ENCODE data around the gene GAK.

GRCh38 chr4:837772-838171 lies 94.3 kb downstream of the GAK start:
- TF ChIP-seq ZNF274 (CRISPR knock-in tag; IDR thresholded peaks at IDR 0.05), result no peak
- no peak for TF ChIP-seq ZBTB4 (CRISPR knock-in tag; IDR thresholded peaks at IDR 0.05; ENCODE audit: borderline replicate concordance)
- TF ChIP-seq CEBPB (IDR thresholded peaks at IDR 0.05; ENCODE audit: borderline replicate concordance, low read depth, low read length), result no peak
- no peak for TF ChIP-seq CTCF (CRISPR knock-in tag; IDR thresholded peaks at IDR 0.05)
- no peak for TF ChIP-seq ATF3 (CRISPR knock-in tag; IDR thresholded peaks at IDR 0.05)
- no peak for TF ChIP-seq NFYB (CRISPR knock-in tag; IDR thresholded peaks at IDR 0.05)
- TF ChIP-seq SUZ12 (IDR thresholded peaks at IDR 0.05; ENCODE audit: low read depth, low read length), result no peak
- TF ChIP-seq ZSCAN30 (CRISPR knock-in tag; IDR thresholded peaks at IDR 0.05), result no peak
